ENCODE results near the gene STK10. TPM values are rescaled to one million over a fixed set of nuclear protein-coding genes. Genes with fewer than 3 reads are reported as not detected.
A peak's percentile ranks its signal among the peaks of the same experiment; 100 is the strongest.
"Not testable (repeated sequence)": the region's sequence is repeated elsewhere in the genome, so short reads cannot be mapped to it uniquely, and the experiment has no call there.

STK10 gene
- total and polyA plus RNA-seq, 2 donors, result 10.6 to 20.8 TPM

- H3K36me3 ChIP-seq (ENCODE audit: insufficient read depth), result no peaks in the 10 kb centered on the region
Measured at GRCh38 chr5:172044631-172045314, 143.3 kb downstream of the STK10 start.

GRCh38 chr5:172043865-172044264 lies 144.2 kb downstream of the STK10 start:
- WGBS, result 90% methylated on average over 13 of the region's 13 CpGs
- H3K4me1 ChIP-seq (ENCODE audit: insufficient read depth), result no peaks in the 10 kb centered on the region
- no peaks in the 10 kb centered on the region for H3K36me3 ChIP-seq (ENCODE audit: insufficient read depth)
- H3K4me3 ChIP-seq (ENCODE audit: low read depth, low read length), result no peak overlapping the region
- DNase-seq (ENCODE audit: extremely low spot score), result no peak
- no peak overlapping the region for H3K27ac ChIP-seq (ENCODE audit: low read depth)

More at GRCh38 chr5:172044631-172045314, 143.3 kb downstream of the STK10 start:
- H3K4me3 ChIP-seq (ENCODE audit: low read depth, low read length), result no peak overlapping the region
- WGBS, result 87% methylated on average over 14 of the region's 14 CpGs
- H3K27ac ChIP-seq (ENCODE audit: low read depth), result no peak overlapping the region
- DNase-seq (ENCODE audit: extremely low spot score), result no peak
- H3K4me1 ChIP-seq (ENCODE audit: insufficient read depth), result no peaks in the 10 kb centered on the region

- DNase-seq (ENCODE audit: extremely low spot score), result no peak
- 87% methylated on average over 13 of the region's 13 CpGs for WGBS
- no peaks in the 10 kb centered on the region for H3K4me1 ChIP-seq (ENCODE audit: insufficient read depth)
- no peak overlapping the region for H3K27ac ChIP-seq (ENCODE audit: low read depth)
- H3K4me3 ChIP-seq (ENCODE audit: low read depth, low read length), result no peak overlapping the region
- no peaks in the 10 kb centered on the region for H3K36me3 ChIP-seq (ENCODE audit: insufficient read depth)
Measured at GRCh38 chr5:172042183-172042582, 145.8 kb downstream of the STK10 start.

- DNase-seq (ENCODE audit: extremely low spot score), result no peak
- Histone ChIP-seq H3K36me3 (ENCODE audit: insufficient read depth) (no peaks in the 10 kb centered on the region), H3K27ac (ENCODE audit: low read depth) (no peak overlapping the region), H3K4me3 (ENCODE audit: low read depth, low read length) (no peak overlapping the region), H3K4me1 (ENCODE audit: insufficient read depth) (no peaks in the 10 kb centered on the region)
- WGBS, result 64% methylated on average over 3 of the region's 3 CpGs
Measured at GRCh38 chr5:172038167-172038566, 149.9 kb downstream of the STK10 start.

GRCh38 chr5:172035049-172035448 lies 153.0 kb downstream of the STK10 start:
- no peaks in the 10 kb centered on the region for H3K36me3 ChIP-seq (ENCODE audit: insufficient read depth)
- DNase-seq (ENCODE audit: extremely low spot score), result no peak
- H3K4me3 ChIP-seq (ENCODE audit: low read depth, low read length), result no peak overlapping the region
- WGBS, result 40% methylated on average over 2 of the region's 2 CpGs
- no peaks in the 10 kb centered on the region for H3K4me1 ChIP-seq (ENCODE audit: insufficient read depth)
- no peak overlapping the region for H3K27ac ChIP-seq (ENCODE audit: low read depth)

- Histone ChIP-seq H3K4me3 (ENCODE audit: low read depth, low read length) (no peak overlapping the region), H3K36me3 (ENCODE audit: insufficient read depth) (no peaks in the 10 kb centered on the region), H3K27ac (ENCODE audit: low read depth) (no peak overlapping the region), H3K4me1 (ENCODE audit: insufficient read depth) (no peaks in the 10 kb centered on the region)
- WGBS, result 96% methylated on average over 4 of the region's 4 CpGs
- no peak for DNase-seq (ENCODE audit: extremely low spot score)
Measured at GRCh38 chr5:172031894-172032461, 156.0 kb downstream of the STK10 start.

GRCh38 chr5:172029876-172030275 lies 158.1 kb downstream of the STK10 start:
- Histone ChIP-seq H3K4me3 (ENCODE audit: low read depth, low read length) (no peak overlapping the region), H3K36me3 (ENCODE audit: insufficient read depth) (no peaks in the 10 kb centered on the region), H3K4me1 (ENCODE audit: insufficient read depth) (no peaks in the 10 kb centered on the region), H3K27ac (ENCODE audit: low read depth) (no peak overlapping the region)
- no peak for DNase-seq (ENCODE audit: extremely low spot score)

- H3K36me3 ChIP-seq (ENCODE audit: insufficient read depth), result no peaks in the 10 kb centered on the region
- 60% methylated on average over 4 of the region's 4 CpGs for WGBS
- no peak overlapping the region for H3K4me3 ChIP-seq (ENCODE audit: low read depth, low read length)
- no peaks in the 10 kb centered on the region for H3K4me1 ChIP-seq (ENCODE audit: insufficient read depth)
- DNase-seq (ENCODE audit: extremely low spot score), result no peak
- no peak overlapping the region for H3K27ac ChIP-seq (ENCODE audit: low read depth)
Measured at GRCh38 chr5:172028167-172028566, 159.9 kb downstream of the STK10 start.

GRCh38 chr5:172020110-172020786 lies 167.8 kb downstream of the STK10 start:
- not testable (repeated sequence) for H3K27ac ChIP-seq (ENCODE audit: low read depth); DNase-seq (ENCODE audit: extremely low spot score); H3K36me3 ChIP-seq (ENCODE audit: insufficient read depth); H3K4me1 ChIP-seq (ENCODE audit: insufficient read depth); H3K4me3 ChIP-seq (ENCODE audit: low read depth, low read length)
- 80% methylated on average over 10 of the region's 10 CpGs for WGBS

- Histone ChIP-seq H3K4me1 (ENCODE audit: insufficient read depth) (no peaks in the 10 kb centered on the region), H3K4me3 (ENCODE audit: low read depth, low read length) (no peak overlapping the region), H3K27ac (ENCODE audit: low read depth) (no peak overlapping the region), H3K36me3 (ENCODE audit: insufficient read depth) (no peaks in the 10 kb centered on the region)
- 91% methylated on average over 4 of the region's 4 CpGs for WGBS
- DNase-seq (ENCODE audit: extremely low spot score), result no peak
Measured at GRCh38 chr5:172015346-172015745, 172.7 kb downstream of the STK10 start.

- no peak overlapping the region for H3K27ac ChIP-seq (ENCODE audit: low read depth)
- 62% methylated on average over 2 of the region's 2 CpGs for WGBS
- no peaks in the 10 kb centered on the region for H3K4me1 ChIP-seq (ENCODE audit: insufficient read depth)
- H3K36me3 ChIP-seq (ENCODE audit: insufficient read depth), result no peaks in the 10 kb centered on the region
- H3K4me3 ChIP-seq (ENCODE audit: low read depth, low read length), result no peak overlapping the region
- peak; percentile 20 for DNase-seq (ENCODE audit: extremely low spot score)
Measured at GRCh38 chr5:172010278-172010677, 177.7 kb downstream of the STK10 start.

- DNase-seq (ENCODE audit: extremely low spot score), result no peak
- H3K4me1 ChIP-seq (ENCODE audit: insufficient read depth), result no peaks in the 10 kb centered on the region
- WGBS, result 68% methylated on average over 5 of the region's 5 CpGs
- H3K27ac ChIP-seq (ENCODE audit: low read depth), result no peak overlapping the region
- H3K4me3 ChIP-seq (ENCODE audit: low read depth, low read length), result no peak overlapping the region
- no peaks in the 10 kb centered on the region for H3K36me3 ChIP-seq (ENCODE audit: insufficient read depth)
Measured at GRCh38 chr5:172009536-172010270, 178.3 kb downstream of the STK10 start.

GRCh38 chr5:172008689-172009141 lies 179.3 kb downstream of the STK10 start:
- 42% methylated on average over 6 of the region's 6 CpGs for WGBS
- Histone ChIP-seq H3K27ac (ENCODE audit: low read depth) (no peak overlapping the region), H3K4me1 (ENCODE audit: insufficient read depth) (no peaks in the 10 kb centered on the region), H3K36me3 (ENCODE audit: insufficient read depth) (no peaks in the 10 kb centered on the region), H3K4me3 (ENCODE audit: low read depth, low read length) (no peak overlapping the region)
- DNase-seq (ENCODE audit: extremely low spot score), result no peak

GRCh38 chr5:172008111-172008455 lies 179.9 kb downstream of the STK10 start:
- 28% methylated on average over 3 of the region's 3 CpGs for WGBS
- no peak overlapping the region for H3K4me3 ChIP-seq (ENCODE audit: low read depth, low read length)
- no peaks in the 10 kb centered on the region for H3K4me1 ChIP-seq (ENCODE audit: insufficient read depth)
- no peak for DNase-seq (ENCODE audit: extremely low spot score)
- H3K36me3 ChIP-seq (ENCODE audit: insufficient read depth), result no peaks in the 10 kb centered on the region
- no peak overlapping the region for H3K27ac ChIP-seq (ENCODE audit: low read depth)

Measured in urinary bladder (tissue), 4 donors.